Fibroblast of the conjunctiva (primary cell): ENCODE measurements around the gene SND1.

ENCODE experiments used
- DNase-seq: peaks from one replicate; pipeline ENCODE4 v3.0.0-alpha.2; 2010; ENCODE audit warnings: low read depth

The SND1 gene

GRCh38 chr7:128041203-128041602 lies 389.2 kb downstream of the SND1 start:
- peak; percentile 51 for DNase-seq

GRCh38 chr7:128042012-128042411 lies 390.0 kb downstream of the SND1 start:
- no peak for DNase-seq

GRCh38 chr7:128044064-128044463 lies 392.1 kb downstream of the SND1 start:
- DNase-seq: no peak

GRCh38 chr7:128045158-128045557 lies 393.2 kb downstream of the SND1 start:
- no peak for DNase-seq

DNA sequence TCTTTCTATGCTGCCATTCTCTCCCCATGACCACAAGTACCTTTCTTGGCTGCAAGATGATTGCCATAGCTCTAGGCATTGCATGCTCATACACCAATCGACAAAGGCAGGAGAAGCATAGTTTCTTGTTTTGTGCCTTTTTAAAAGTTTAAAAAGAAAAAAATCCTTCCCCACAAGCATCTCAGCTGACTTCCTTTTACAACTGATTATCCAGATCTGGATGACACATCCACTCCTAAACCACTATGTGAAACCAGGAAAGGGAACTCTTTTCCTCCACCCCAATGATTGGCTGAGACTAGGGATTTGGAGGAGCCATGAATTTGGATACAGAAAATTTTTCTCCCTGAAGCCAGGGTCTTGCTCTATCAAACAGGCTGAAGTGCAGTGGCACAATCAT lies 393.8 kb downstream of the SND1 start:
- DNase-seq: no peak

- DNase-seq: no peak
These were observed 400.4 kb downstream of the SND1 start for GRCh38 chr7:128052404-128052803.

DNA sequence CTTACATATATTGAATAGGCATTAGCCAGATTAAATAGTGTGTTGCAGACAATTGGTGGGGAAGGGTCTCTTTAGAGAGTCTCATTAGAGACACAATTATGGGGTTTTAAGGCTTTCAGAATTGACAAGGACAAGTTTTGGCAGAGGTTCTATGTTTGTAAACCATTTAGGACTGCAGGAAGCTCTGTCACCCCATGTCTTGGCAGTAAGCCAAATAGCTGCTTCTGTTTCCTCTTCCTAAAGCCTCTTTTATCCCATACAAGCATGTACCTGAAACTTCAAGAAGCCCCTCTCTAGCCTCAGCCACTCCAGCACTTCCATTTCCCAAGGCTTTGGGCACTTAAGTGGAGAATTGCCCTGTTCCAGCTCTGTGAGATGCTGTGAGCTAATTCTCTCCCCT lies 401.0 kb downstream of the SND1 start:
- no peak for DNase-seq

GRCh38 chr7:128053991-128054390 lies 402.0 kb downstream of the SND1 start:
- DNase-seq: no peak

- no peak for DNase-seq
These were observed 402.5 kb downstream of the SND1 start for GRCh38 chr7:128054511-128054910.

DNA sequence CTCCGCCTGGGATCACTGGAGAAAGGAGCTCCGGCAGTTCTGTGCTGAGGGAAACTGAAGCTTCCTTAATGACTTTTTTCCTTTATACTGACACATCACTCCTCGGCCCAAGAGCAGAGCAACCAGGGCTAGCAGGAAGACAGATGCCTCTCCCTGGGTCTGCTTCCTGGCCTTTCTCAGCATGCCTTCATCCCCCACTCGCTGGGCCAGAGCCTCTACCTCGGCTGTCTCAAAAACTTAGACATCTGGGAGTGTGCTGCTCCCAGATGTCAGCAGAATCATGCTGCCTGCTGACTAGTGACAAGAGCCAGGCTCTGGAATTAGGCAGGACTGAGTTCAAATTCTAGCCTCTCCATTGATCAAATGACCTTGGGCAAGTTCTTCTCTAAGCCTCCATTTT lies 403.6 kb downstream of the SND1 start:
- no peak for DNase-seq

GRCh38 chr7:128056901-128057300 lies 404.9 kb downstream of the SND1 start:
- DNase-seq: peak; percentile 63

- DNase-seq: no peak
These were observed 405.9 kb downstream of the SND1 start for GRCh38 chr7:128057909-128058308.

GRCh38 chr7:128059143-128059988 lies 407.4 kb downstream of the SND1 start:
- no peak for DNase-seq

DNA sequence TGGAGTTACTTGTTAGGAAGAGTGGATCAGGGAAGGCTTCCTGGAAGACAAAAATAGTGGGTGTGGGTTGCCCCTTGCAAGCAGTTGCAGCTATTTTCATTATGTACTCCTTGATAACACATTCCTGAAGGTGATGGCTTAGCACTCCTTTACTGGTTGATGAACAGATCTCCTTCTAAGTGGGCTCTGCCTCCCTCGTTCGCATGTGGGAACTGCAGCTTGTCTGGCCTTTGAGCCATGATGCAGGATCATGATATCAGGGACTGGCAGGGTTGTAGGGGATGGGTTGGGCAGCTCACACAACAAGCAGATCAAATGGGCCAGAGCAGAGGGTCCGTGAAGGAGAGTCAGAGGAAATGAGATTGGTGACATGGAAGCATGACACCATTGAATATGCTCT lies 408.0 kb downstream of the SND1 start:
- DNase-seq: no peak

- no peak for DNase-seq
These were observed 411.1 kb downstream of the SND1 start for GRCh38 chr7:128063088-128063487.

GRCh38 chr7:128065872-128066271 lies 413.9 kb downstream of the SND1 start:
- DNase-seq: no peak

- DNase-seq: no peak
These were observed 414.4 kb downstream of the SND1 start for GRCh38 chr7:128066395-128066794.

- no peak for DNase-seq
These were observed 414.9 kb downstream of the SND1 start for GRCh38 chr7:128066858-128067257.

GRCh38 chr7:128067983-128068382 lies 416.0 kb downstream of the SND1 start:
- no peak for DNase-seq

DNA sequence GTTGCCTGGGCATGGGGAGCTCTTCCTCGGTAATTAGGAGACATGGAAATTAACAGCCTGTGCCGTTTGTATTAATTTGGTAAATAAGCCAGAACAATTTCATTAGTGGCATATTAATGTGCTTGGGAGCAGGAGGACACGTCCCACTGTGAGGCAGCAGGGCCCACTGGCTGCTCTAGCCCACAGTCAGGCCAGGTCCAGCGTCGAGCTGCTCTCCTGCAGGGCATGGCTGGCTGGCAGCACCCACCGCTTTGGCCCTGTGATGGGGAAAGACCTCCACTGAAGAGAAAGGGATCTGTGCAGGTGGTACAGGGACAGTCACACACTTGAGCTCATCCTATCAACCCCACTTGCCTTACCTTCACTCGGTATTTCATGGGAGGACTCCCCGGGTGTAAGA lies 416.8 kb downstream of the SND1 start:
- no peak for DNase-seq

- DNase-seq: no peak
These were observed 417.7 kb downstream of the SND1 start for GRCh38 chr7:128069373-128070364.

- no peak for DNase-seq
These were observed 419.4 kb downstream of the SND1 start for GRCh38 chr7:128071376-128071775.

- no peak for DNase-seq
These were observed 419.8 kb downstream of the SND1 start for GRCh38 chr7:128071801-128072200.
